HG02885 (cell line): ENCODE results near the gene DUSP23.
A peak's percentile ranks its signal among the peaks of the same experiment; 100 is the strongest.

Source experiments
- ATAC-seq: cut with Tn5 transposase; IDR thresholded peaks from one replicate; pipeline ENCODE4 v1.9.1; 2021; ENCODE audit warnings: mild to moderate bottlenecking; ENCODE audit not compliant: unreplicated experiment, poor library complexity

DUSP23 gene

DNA sequence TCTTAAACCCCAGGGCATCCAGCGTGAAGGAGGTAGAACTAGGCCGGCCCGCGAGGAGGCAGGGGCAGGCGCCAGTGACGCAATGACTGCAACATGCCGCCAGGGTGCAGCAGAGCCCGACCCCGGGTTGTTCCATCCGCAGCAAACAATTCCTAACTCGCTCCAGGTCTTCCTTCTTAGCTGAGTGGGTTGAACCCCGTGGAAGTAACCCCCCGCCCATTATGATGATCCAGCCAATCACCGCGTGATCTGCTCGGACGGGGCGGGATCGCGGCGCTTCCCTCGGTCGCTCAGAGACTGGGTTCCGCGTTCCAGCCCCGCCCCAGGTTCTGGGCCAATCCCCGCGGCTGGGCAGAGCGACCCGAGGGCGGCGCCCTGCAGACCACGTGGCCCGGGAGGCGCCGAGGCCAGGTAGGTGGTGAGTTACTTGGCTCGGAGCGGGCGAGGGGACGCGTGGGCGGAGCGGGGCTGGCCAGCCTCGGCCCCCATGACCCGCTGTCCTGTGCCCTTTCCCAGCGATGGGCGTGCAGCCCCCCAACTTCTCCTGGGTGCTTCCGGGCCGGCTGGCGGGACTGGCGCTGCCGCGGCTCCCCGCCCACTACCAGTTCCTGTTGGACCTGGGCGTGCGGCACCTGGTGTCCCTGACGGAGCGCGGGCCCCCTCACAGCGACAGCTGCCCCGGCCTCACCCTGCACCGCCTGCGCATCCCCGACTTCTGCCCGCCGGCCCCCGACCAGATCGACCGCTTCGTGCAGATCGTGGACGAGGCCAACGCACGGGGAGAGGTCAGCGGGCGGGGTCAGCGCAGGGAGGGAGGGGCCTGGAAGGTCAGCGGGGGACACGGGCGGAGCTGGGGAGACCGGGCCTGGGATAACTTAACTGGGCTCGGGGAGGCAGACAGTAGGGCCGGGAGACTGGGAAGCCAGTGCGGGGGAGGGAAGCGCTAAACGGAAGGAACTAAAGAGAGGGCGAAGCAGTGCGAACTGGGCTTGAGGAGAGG lies at the start of gene DUSP23:
Gene DUSP23 (plus strand): TSS at position 380 of the 1,000 bp plus-strand sequence. CDS start 139 bp downstream, at position 519.
- peak; percentile 99 for ATAC-seq

DNA sequence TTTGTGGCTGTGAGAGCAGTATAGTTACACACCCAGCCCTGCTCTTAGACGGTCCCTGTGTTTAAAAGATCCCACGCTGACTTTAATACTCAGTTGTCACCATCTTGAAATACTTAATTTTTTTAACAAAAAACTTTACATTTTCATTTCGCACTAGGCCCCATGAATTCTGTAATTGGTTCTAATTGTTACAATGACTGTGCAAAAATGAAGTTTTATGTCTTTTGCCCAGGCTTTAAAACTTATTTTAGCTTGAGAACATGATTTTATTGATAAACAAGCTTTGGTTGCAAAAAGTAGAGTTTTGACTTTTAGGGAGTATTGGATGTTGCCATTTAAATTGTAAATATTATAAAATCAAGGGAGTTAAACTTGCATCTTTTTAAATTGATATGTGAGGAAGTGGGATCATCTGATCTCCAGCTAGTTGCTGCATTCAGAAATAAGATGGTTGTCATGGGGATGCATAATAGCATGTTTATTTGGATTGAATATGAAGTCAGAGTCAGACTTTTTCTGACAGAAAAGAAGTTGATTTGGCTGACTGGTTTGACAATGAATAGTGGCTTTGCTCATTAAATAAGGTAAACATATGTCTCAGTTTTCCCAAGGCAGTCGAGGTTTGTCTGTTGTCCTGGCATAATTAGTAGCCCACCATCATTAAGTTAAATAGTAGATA lies 43.4 kb upstream of the DUSP23 start:
- no peak for ATAC-seq

DNA sequence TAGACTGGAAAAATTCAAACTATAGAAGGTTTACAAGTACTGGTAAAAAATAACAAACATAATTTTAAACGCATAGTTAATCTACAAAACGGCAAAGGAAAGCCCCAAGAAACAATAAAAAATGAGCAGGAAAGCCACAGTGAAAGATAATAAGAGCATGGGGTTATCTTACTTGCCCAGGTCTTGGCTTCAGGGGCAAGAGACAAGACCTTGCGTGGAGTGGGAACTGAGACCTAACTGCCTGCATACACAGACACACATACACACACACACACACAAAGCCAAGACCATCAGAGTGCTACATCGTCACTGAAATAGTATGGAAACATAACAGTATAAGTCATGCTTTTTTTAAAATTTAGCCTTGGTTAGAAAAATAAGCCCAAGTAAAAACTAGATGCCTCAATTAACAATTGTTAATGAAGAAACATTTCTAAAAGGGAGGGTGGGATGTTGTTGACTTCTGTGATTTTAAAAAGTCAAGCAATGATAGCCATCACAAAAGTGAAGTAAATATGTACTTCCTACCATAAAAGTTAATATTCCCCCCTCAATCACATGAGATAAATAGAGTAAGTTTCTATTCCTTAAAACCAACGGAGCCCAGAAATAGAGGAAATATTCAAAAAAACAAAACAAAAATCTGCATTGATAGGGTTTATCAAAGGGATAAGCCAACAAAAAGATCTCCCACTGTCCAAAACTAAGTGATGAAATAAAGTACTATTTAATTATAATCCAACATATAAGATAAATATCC lies 36.9 kb upstream of the DUSP23 start:
- no peak for ATAC-seq

DNA sequence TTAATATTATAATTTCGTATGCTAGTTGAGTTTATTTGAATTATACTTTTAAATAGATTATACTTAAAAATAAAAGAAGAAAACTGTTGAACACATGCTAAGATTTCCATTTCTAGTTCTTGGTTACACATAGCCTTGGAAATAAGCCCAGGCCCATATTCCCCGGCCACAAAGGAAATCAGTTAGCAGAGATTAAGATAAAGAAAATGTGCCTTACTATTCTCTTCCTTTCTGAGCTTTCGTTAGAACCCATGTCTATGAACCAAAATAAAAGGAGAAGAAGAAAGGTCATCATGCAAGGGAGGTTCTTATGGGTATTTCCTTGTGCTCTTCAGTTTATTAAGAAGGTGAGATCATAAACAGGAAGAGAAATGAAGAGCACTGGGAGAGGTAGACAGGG lies 34.1 kb upstream of the DUSP23 start:
- no peak for ATAC-seq

DNA sequence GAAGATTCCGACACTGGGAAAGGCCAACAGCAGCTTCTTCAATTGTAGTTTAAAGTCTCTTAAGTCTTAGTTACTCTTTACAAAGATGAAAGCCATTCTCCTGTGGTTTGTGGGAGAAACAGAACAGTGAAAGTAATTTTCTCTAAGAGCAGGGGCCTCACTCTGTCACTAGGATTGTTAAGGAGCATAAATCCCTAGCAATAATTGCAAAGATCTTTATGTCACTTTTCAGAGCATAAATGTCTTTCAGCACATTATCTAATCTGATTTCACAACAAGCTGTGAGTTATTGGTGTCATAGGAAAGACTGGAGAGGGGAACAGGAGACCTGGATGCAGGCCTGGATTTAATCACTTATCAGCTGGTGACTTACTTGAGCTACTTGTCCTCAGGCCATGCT lies 32.4 kb upstream of the DUSP23 start:
- ATAC-seq = no peak

DNA sequence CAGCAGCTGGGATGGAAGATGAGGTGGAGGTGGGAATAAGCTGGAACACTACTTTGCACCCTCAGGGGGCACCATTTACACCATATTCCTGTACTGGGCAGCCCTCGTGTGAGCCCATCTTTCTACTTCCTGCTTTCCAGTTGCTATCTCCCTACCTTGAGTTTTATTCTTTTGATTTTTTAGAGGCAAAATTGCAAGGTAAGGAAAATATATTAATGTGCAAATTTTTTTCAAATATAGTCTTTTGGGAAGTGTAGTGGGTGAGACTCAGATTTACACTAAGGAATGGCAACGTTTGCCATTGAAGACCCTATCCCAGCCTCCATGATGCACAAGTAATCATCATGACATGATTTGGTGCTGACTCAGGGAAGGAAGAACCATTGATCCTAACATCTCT lies 31.1 kb upstream of the DUSP23 start:
- no peak for ATAC-seq

DNA sequence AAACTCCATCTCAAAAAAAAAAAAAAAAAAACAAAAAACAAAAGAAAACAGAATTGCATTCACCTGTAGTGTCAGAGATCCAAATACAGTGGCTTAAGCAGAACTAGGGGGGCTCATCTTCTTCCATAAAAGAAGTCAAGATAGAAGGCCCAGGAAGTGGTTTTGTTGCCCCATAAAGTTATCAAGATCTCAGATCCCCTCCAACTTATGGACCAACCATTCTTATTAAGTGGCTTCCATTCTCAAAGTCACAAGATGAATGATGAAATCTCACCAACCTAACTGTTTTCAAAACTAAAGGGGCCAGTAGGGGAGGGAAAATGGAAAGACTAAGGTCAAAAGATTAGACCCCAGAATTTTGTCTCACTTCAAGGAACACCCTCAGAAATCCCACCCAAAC lies 30.1 kb upstream of the DUSP23 start:
- ATAC-seq = no peak

DNA sequence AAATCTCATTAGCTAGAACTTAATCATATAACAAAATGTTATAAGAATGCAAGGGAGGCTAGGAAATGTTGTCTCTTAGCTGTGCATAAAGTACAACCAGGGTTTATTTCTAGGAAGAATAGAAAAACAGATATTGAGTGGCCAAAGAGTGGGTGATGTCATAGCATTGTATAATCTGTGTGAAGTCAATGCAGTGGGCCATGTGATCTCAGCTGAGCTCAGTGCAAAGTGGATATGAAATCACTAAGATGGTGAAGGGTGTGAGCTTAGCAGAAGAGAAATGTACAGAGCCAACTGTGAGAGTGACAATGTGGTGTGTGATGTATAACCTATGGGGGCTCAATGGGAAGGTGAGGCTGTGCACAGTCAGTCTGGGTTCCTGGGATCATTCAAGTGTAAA lies 29.7 kb upstream of the DUSP23 start:
- no peak for ATAC-seq

DNA sequence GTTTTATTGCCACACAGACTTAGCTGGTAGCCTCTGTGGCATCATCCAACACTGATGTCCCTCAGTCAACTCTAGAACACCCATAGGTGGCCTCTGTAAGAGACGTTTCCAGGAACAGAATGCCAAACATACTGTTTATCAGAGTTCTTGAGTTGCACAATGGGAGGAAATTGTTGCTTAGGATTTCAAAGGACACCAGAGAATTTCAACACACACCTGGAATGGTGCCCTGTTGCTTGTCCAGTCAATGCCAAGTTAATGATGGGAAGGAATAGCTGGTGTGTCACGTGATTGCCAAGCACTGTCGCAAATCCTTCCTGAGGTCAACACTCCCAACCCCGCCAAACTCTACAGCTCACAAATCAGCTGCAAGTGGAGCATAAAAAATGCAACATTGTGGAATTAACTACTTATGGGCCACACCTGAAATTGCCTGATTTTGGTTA lies 28.6 kb upstream of the DUSP23 start:
- ATAC-seq = no peak

DNA sequence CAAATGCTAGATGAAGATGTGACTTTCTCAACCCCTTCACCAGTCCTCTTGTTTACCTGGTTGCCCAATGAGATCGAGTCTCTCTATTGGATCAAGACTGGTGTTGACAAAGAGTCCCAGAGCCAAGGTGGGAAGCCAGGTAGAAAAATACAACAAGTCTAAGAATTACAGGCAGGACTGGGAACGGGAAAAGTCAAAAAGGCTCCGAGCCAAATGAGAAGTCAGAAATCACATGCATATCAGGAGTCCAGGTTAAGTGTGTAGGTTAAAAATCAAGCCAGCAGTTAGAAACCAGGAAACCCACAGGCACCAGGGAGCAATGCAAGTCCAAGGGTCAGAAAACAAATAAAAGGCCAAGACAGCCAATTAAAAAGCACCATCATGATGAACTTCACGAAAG lies 27.4 kb upstream of the DUSP23 start:
- no peak for ATAC-seq

DNA sequence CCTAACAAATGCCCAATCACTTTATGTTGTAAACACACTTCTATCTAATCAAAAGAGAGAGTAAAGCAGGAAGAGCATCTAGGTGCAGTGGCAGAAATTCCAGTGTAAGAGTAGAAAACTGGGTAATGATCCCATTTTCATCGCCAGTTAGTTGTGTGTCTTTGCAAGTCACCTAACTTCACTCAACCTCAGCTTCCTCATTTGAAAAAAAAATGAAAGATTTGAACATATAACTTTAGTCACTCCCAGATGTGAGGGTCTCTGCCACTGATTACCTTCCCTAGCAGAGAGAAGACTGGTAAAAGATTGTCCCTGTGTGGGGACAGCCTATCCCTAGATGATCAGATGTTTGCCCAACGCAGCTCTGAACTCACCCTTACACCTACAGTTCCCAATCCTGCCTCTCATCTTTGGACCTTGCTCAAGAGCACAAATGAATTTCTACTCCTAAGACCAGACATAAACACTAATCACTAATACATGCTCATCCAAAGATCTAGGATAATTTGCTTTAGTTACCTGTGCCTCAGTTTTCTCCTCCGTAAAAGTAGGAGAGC lies 25.2 kb upstream of the DUSP23 start:
- ATAC-seq = no peak

DNA sequence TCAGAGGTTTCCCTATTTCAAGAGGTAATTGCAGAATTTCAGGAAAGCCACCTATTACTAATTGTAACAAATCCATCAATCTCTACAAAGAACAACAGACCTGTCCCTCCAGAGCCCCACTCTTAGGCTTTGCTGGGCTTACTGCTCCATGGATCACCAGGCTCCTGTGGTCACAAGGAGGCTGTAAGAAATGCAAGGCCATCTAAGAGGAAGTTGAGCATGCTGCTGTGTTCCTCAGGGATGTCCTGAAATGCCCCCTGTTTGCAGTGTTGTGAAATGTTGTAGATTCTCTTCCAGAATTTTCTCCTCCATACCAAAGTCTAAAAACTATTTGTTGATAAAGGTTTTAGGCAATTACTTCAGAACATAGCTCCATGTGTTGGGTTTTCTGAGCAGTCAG lies 24.4 kb upstream of the DUSP23 start:
- no peak for ATAC-seq

DNA sequence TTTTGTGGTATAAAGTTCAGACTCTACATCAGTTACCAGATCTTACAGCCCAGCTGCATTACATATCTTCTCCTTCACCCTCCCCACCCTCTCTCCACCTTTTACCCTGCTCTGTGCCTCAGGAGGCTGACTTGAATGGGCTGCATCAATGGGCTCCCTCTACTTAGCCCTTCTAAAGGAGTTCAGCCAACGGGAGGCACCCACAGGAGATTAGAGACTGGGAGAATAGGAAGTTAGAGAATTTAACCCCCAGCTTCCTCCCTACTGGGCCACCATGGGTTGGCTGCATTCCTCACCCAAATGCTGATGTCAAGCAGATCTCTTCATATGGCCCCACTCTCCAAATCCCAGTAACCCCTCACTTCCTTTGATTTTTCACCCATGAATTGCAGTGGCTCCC lies 17.1 kb upstream of the DUSP23 start:
- ATAC-seq = no peak

DNA sequence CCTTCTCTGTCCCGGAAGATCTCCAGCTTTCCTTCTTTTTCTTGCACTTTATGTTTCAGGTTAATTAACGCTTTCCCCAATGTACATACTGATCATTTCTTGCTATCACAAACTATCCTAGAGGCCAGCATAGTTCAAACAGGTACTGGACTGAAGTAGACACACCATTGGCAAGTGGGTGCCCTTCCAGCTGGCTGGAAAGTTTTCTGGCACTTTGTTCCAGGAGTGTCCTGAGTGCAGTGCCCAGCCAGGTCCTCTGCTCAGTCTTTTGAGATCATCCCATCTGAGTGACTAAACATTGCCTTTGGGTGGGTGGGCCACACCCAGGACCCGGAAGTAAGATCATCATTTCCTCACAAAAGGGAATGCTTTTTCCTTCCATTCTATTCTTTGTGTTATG lies 15.0 kb upstream of the DUSP23 start:
- no peak for ATAC-seq

DNA sequence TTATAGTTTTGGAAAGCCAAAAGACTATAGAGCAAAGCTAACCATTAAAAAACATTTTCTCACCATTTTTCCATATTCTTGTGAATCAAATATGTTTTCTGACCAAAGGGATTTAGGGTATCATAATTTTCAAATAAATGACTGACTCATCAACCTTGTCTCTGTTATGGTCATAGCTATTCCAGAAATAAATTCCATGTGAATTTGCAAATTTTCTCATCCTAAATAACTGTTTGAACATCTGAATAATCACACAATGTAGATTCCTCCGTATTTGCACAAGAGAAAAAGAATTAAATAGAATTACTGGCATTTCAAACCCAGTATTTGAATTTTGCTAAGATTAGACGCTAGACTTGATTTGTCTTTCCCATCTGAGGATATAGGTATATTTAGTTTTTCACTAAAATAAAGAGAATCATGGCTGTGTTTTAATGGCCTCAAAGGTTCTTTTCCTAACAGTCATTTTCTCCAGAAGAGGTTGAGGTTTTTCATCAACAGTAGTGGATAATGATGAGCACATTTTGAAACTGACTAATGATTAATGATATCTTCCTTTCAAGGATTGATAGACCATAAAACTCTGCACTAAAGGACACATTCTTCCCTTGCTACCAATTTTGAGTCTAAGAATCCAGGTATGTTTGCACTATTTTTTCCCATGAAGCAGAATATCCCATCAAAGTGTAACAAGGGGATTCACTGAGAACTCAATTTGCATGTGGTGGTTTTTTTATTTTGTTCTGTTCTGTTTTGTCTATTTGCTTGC lies 9.5 kb upstream of the DUSP23 start:
- ATAC-seq = no peak

DNA sequence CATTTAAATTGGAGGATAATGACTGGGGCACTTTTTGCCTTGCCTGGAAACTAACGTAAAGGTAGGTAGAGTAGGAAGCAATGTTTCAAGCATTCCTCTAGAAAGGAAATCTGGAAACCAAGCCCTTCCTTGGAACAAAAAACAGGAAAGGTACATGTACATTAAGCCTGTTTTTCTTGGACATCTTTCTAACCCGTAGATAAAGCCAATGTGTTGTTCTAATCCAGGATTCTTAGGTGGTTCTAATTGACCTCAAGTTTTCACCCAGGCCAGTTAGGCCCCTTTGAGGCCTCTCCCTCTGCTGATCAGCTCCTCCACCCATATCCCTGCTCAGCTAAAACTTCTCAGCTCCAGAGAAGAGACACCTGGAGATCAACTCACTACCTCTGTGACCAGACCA lies 6.3 kb upstream of the DUSP23 start:
- ATAC-seq = no peak

DNA sequence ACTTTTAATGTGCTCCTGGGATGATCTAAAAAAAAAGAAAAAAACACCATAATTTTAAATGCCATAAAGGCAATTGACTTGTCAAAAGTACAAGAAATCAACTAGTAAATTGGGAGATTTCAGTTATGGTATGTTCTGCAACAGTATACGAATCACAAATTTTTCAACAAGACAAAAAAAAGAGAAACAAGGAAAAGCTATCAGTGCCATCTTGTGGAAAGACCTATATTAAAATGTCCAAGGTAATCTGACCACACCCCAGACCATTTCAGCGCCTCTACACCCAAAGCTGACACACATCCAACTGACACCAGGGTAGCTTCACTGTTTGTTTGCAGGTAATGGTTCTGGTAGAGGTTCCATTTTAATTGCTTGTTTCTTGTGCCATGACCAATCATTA lies 5.0 kb upstream of the DUSP23 start:
- ATAC-seq = no peak

DNA sequence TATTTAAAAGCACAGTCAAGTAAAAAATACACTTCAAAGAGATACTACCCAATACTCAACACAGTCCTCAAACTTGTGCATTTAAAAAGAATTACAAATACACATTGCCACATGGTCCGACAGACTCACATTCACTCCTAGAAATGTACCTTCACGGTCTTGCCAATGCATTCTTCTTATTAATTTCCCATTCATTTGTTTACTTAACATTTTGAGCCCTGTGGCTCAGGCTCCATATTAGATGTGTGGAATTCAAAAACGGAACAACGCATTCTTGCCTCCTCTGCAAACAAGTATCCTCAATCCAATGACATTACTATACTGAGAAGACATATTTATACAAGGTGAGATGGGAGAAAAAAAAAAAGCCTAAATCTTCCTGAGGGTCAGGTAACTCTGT lies 2.5 kb upstream of the DUSP23 start:
- no peak for ATAC-seq

DNA sequence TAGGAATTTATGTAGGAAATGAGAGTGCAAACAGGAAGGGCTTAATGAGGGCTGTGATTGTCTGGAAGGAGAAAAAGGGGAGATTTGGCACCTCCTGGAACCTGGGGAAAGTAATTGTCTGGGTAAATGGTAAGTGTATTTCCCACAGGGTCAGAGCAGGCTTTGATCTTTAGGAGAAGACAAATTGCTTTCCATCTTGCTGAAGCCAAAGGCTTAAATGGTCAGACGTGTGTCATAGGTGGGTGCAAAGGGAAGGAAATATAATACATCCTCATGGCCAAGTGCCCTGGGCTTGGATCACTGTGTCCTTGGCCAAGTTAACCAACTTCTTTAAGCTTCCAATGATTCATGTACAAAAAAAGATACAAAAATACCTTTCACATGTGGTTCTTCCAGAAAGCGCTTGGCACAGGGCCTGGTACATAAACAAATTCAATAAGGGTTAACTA lies 1.3 kb upstream of the DUSP23 start:
- ATAC-seq = no peak

DNA sequence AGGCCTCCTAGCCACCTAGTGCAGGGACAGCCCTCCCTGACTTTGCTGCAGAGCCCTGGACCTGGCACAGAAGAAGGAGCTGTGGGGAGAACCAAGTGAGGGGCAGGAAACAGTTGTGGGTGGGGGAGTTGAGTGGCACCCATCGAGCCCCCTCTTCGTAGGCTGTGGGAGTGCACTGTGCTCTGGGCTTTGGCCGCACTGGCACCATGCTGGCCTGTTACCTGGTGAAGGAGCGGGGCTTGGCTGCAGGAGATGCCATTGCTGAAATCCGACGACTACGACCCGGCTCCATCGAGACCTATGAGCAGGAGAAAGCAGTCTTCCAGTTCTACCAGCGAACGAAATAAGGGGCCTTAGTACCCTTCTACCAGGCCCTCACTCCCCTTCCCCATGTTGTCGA lies 1.2 kb downstream of the DUSP23 start:
- no peak for ATAC-seq
